WERI-Rb-1 (cell line): ENCODE data around the gene TRIM52.
A peak's percentile ranks its signal among the peaks of the same experiment; 100 is the strongest.

Source experiments
- DNase-seq: peaks from one replicate; pipeline ENCODE4 v3.0.0-alpha.2; 2020
- H3K27ac ChIP-seq: fragments of 250-450 bp; sonication (Bioruptor Pico); 2 replicates; pipeline ENCODE4 v1.5.1; 2020; ENCODE audit warnings: mild to moderate bottlenecking, moderate library complexity
- H3K27me3 ChIP-seq: fragments of 250-450 bp; sonication (Bioruptor Pico); 2 replicates; pipeline ENCODE4 v1.5.1; 2021; ENCODE audit warnings: mild to moderate bottlenecking, low read depth, moderate library complexity; ENCODE audit not compliant: insufficient read depth, severe bottlenecking
- H3K36me3 ChIP-seq: fragments of 250-450 bp; sonication (Bioruptor Pico); 2 replicates; pipeline ENCODE4 v1.5.1; 2020; ENCODE audit warnings: mild to moderate bottlenecking, moderate library complexity
- H3K4me3 ChIP-seq: 2 replicates; pipeline ENCODE4 v1.5.1; 2011; ENCODE audit warnings: low read depth, mild to moderate bottlenecking, control low read depth, low read length
- H3K9me3 ChIP-seq: fragments of 250-450 bp; sonication (Bioruptor Pico); 2 replicates; pipeline ENCODE4 v1.5.1; 2021; ENCODE audit warnings: mild to moderate bottlenecking, moderate library complexity; ENCODE audit not compliant: severe bottlenecking
- TF ChIP-seq, protein P1 (sequence below): IDR thresholded peaks from 2 replicates; pipeline ENCODE4 v1.5.1; 2011; ENCODE audit warnings: low read depth, mild to moderate bottlenecking, control low read depth, inconsistent platforms, low read length

TRIM52 gene

DNA sequence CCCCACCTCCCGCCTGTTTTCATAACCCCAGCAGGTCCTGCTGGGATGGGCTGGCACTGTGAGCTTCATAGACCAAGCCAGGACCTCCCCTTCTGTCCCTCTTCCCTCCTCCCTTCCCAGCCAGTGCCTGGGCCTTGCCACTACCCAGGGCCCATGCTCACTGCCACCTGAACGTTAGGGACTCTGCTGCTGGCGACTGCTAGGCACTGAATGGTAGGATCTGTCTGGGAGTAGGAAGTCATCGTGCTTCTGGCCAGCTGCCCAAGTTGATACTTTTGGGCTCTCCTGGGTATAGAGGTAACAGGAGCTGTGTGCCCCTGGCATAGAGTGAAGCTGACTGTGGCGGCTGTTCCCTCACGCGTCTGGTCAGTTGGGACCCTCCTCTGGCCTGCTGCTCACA, 29.5 kb downstream of the TRIM52 start:
- H3K27ac ChIP-seq = no peak overlapping the region
- H3K36me3 ChIP-seq = peaks cover 15% of the 10 kb centered on the region

DNA sequence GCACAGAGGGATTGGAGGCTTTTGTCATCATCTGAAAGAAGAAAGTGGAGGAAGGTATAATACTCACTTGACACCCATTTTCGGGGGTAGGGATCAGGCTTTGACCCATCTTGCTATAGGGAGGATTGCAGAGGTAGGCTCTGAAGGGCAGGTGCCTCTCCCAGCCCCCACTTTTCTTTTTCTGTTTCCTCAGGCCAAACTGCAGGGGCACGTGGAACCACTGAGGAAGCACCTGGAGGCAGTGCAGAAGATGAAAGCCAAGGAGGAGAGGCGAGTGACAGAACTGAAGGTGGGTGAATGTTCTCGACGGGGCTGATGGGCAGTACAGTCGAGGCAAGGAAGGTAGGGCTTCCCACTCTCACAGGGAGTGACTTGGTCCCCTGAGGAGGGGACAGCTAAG, 30.4 kb downstream of the TRIM52 start:
- TF ChIP-seq, protein P1, sequence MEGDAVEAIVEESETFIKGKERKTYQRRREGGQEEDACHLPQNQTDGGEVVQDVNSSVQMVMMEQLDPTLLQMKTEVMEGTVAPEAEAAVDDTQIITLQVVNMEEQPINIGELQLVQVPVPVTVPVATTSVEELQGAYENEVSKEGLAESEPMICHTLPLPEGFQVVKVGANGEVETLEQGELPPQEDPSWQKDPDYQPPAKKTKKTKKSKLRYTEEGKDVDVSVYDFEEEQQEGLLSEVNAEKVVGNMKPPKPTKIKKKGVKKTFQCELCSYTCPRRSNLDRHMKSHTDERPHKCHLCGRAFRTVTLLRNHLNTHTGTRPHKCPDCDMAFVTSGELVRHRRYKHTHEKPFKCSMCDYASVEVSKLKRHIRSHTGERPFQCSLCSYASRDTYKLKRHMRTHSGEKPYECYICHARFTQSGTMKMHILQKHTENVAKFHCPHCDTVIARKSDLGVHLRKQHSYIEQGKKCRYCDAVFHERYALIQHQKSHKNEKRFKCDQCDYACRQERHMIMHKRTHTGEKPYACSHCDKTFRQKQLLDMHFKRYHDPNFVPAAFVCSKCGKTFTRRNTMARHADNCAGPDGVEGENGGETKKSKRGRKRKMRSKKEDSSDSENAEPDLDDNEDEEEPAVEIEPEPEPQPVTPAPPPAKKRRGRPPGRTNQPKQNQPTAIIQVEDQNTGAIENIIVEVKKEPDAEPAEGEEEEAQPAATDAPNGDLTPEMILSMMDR = no peak
- no peak for DNase-seq
- Histone ChIP-seq H3K4me3 (no peak overlapping the region), H3K27ac (no peak overlapping the region), H3K36me3 (peaks cover 7% of the 10 kb centered on the region), H3K27me3 (no peaks in the 10 kb centered on the region), H3K9me3 (no peaks in the 10 kb centered on the region)

More for the DNA sequence above, 29.5 kb downstream of the TRIM52 start:
- Histone ChIP-seq H3K9me3 (no peaks in the 10 kb centered on the region), H3K27me3 (no peaks in the 10 kb centered on the region), H3K4me3 (no peak overlapping the region)
- TF ChIP-seq, protein P1 = no peak
- DNase-seq = no peak

DNA sequence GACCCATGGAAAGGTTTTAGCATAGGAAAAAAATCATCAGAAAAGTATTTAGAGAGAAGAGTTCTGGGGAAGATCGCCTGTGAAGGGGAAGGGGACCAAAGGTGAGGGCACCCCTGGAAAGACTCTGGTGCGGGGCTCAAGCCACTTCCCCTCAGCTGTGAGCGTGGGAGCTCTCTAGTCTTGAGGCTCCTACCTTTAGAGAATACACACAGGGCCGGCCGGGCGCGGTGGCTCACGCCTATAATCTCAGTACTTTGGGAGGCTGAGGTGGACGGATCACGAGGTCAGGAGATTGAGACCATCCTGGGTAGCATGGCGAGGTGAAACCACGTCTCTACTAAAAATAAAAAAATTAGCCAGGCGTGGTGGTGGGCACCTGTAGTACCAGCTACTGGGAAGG, 30.9 kb downstream of the TRIM52 start:
- no peak for DNase-seq
- Histone ChIP-seq H3K4me3 (no peak overlapping the region), H3K27me3 (no peaks in the 10 kb centered on the region), H3K36me3 (peaks cover 3% of the 10 kb centered on the region; the same call in 1 of the 2 replicates), H3K9me3 (no peaks in the 10 kb centered on the region), H3K27ac (no peak overlapping the region)
- TF ChIP-seq, protein P1 = no peak

DNA sequence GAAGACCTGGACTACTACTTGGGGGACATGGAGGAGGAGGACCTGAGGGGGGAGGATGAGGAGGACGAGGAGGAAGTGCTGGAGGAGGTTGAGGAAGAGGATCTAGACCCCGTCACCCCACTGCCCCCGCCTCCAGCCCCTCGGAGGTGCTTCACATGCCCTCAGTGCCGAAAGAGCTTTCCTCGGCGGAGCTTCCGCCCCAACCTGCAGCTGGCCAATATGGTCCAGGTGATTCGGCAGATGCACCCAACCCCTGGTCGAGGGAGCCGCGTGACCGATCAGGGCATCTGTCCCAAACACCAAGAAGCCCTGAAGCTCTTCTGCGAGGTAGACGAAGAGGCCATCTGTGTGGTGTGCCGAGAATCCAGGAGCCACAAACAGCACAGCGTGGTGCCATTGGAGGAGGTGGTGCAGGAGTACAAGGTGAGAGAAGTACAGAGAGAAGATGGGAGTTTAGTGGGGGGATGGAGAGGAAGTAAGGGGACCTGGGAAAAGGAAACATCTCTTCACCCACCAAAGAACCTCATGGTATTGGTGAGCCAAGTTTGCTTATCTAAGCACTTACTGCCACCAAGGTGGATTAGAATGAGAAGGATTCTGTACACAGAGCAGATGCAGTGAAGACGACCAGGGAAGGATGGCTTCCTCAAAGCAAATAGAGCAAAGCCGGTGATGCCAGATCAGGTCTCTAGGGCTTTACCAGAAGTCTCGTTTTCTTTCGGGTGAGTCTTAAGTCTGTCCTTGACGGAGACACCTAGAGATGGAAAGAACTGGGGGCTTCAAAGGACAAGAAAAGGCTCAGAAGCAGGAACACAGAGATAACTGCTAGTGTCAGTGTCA, 36.3 kb downstream of the TRIM52 start:
- Histone ChIP-seq H3K36me3 (no peaks in the 10 kb centered on the region), H3K4me3 (peak overlapping the region; percentile 55), H3K27ac (peak overlapping the region; percentile 94; the same call in 1 of the 2 replicates), H3K27me3 (no peaks in the 10 kb centered on the region), H3K9me3 (no peaks in the 10 kb centered on the region)
- DNase-seq = no peak
- TF ChIP-seq, protein P1 = no peak

DNA sequence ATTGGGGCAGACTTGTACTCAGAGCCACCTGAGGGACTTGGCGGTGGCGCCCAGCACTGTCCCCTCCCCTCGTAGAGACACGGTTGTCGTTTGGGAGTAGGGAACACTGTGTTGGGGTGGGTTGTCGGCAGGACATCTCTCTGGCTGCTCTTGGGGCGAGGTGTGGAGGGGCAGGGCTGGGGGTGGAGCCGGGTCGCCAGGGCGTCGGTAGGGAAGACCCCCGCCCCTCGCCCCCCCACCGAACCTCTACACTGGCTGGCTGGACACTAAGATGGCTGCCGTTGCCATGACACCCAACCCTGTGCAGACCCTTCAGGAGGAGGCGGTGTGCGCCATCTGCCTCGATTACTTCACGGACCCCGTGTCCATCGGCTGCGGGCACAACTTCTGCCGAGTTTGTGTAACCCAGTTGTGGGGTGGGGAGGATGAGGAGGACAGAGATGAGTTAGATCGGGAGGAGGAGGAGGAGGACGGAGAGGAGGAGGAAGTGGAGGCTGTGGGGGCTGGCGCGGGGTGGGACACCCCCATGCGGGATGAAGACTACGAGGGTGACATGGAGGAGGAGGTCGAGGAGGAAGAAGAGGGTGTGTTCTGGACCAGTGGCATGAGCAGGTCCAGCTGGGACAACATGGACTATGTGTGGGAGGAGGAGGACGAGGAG, 37.1 kb downstream of the TRIM52 start:
- TF ChIP-seq, protein P1 = no peak
- Histone ChIP-seq H3K4me3 (peak overlapping the region; percentile 55), H3K9me3 (no peaks in the 10 kb centered on the region), H3K36me3 (no peaks in the 10 kb centered on the region), H3K27me3 (no peaks in the 10 kb centered on the region), H3K27ac (peak overlapping the region; percentile 94)
- peak; percentile 27 for DNase-seq
